Gastrocnemius medialis (tissue), 4 donors: ENCODE results near the gene SMARCC1.
"Not testable (repeated sequence)": the region's sequence is repeated elsewhere in the genome, so short reads cannot be mapped to it uniquely, and the experiment has no call there.

Source experiments
- CTCF ChIP-seq, 5 experiments: fragments of 450-650 bp in 3 of 5; fragments of 200-600 bp in 2 of 5; sonication (generic) in 2 of 5; IDR thresholded peaks in 4 of 5; conservative IDR thresholded peaks in 1 of 5; 1 replicate in 4 of 5; 2 replicates in 1 of 5; pipeline ENCODE4 v1.5.1; 2016 to 2019; ENCODE audit warnings: antibody characterized with exemption in 5 of 5, mild to moderate bottlenecking in 3 of 5, moderate library complexity in 3 of 5
- POLR2A ChIP-seq, 2 donors: fragments of 450-650 bp; IDR thresholded peaks; one replicate each; pipeline ENCODE4 v1.6.1; 2017; ENCODE audit warnings: antibody characterized with exemption in 2 of 2, mild to moderate bottlenecking in 2 of 2, moderate library complexity in 2 of 2

GRCh38 chr3:47760207-47760606 is 21.5 kb downstream of the SMARCC1 start:
- TF ChIP-seq CTCF (IDR thresholded peaks at IDR 0.05 in 4 of 5, conservative IDR thresholded peaks at IDR 0.05 in 1 of 5); POLR2A (IDR thresholded peaks at IDR 0.05): not testable (repeated sequence)
